ENCODE results near the gene CTDSPL.
"Not testable (repeated sequence)": the region's sequence is repeated elsewhere in the genome, so short reads cannot be mapped to it uniquely, and the experiment has no call there.

Gene CTDSPL

DNA sequence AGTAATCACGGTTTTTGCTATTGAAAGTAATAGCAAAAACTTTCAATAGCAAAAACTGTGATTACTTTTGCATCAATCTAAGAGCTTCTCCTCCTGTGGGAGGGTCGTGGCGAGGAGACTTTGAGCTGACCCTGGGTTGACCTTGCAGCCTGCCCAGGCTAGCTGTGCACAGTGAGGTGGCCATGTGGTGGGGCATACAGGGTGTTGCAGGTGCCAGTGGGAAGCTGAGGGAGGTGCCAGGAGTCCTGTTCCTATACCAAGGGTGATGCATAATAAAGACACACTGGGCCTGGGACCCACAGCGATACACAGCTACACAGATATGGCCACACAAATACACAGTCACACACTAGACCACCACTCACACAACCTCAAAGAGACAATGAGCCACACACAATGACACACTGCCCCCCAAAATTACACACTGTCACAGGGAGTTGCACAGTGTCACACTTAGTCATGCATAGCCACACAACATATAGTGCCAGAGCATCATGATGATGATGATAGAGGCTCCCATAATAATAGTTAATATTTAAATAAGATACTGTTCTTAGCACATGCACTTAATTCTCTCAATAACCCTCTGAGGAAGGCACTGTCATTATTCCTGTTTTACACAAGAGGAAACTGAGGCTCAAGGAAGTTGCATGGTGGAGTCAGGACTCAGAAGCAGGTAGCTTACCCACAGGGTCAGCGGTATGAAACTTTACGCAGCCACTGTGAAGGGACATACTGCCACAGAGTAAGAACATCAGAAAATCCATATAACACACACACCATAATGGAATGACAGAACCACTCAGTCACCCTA lies 161.4 kb downstream of the CTDSPL start:
- DNase-seq = peak; percentile 51

GRCh38 chr3:38026856-38027255 lies 165.2 kb downstream of the CTDSPL start:
- DNase-seq = no peak

- no peak for DNase-seq
Observed at GRCh38 chr3:38027466-38028465, 166.1 kb downstream of the CTDSPL start.

- no peak for DNase-seq
Observed at GRCh38 chr3:38028621-38029361, 167.1 kb downstream of the CTDSPL start.

DNA sequence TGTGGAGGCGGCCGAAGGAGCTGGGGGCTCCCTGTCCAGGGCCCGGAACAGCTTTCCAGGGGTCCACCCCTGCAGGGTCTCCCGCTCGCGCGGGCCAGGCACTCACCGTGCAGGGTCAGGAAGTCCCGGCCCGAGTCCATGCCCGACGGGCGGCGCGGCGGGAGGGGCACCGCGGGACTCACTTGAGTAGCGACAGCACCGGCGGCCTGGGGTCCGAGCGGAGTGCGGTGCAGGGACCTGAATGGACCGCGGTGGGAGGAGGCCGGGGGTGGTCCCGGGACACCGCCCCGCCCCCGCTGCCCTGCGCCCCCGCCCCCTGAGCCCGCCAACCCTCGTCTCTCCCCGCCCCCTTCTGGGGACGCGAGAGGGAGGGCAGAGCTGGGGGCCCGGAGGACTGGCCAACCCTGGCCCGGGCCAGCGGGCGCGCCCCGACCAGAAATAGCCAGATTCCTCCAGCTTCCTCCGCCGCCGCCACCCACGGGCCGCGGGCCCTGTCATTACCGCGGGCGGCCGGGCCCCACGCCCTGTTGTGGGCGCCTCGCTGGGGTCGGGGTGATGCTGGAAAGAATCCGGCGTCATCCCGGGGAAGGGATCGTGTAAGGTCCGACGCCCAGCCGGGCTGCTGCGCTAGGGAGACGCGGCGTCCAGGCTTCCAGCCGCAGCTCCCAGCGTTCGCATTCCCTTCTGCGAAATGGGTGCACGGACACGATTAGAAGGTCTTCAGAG lies 167.9 kb downstream of the CTDSPL start, which contains the start of gene PLCD1:
Gene PLCD1 (minus strand): TSS at position 243 of the 726 bp plus-strand sequence. CDS start 103 bp downstream, at position 140.
- no peak for DNase-seq

- no peak for DNase-seq
Observed at GRCh38 chr3:38030126-38031021, 168.7 kb downstream of the CTDSPL start.

DNA sequence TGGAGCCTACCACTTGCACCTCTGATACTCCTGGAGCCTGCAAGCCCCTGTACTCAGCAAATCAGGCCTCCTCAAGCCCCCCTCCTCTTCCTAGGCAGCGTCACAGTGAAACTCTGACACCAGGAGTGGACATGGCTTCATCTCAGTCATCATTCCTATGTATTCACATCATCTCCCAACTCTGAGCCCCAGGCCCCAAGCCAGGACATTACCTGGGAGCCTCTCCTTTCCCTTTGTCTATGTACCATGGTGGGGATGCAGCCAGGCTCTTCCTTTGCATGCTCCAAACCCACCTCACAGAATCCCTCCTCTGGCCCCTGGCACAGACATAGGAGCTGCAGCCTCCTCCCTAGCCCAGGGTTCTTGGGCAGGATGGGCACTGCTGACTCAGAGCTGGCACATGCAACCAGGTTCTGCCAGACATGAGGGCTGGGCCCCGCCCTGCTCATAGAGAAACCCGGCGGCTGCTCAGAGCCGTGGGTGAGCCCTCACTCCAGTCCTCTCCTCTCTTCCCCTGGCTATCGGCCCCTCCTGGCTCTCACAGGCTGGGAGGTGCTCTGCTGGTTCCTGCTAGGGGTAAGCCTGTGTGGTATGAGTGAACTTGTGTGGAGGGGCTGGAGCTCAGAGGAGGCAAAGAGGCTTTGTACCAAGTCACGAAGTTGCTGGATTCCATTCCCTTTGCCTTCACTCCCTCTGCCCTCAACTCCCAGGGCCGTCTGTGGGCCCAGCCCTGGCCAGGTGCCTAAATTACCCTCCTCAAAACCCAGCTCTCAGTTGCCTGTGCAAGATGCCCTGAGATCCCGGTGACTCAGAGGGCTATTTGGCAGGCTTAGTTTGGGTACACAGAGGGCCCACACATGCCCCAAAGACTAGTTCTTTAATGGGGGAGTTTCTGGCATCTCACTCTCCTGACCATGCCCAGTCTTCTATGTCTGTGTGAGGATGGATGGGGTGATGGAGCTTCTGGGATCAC lies 169.6 kb downstream of the CTDSPL start:
- no peak for DNase-seq

DNA sequence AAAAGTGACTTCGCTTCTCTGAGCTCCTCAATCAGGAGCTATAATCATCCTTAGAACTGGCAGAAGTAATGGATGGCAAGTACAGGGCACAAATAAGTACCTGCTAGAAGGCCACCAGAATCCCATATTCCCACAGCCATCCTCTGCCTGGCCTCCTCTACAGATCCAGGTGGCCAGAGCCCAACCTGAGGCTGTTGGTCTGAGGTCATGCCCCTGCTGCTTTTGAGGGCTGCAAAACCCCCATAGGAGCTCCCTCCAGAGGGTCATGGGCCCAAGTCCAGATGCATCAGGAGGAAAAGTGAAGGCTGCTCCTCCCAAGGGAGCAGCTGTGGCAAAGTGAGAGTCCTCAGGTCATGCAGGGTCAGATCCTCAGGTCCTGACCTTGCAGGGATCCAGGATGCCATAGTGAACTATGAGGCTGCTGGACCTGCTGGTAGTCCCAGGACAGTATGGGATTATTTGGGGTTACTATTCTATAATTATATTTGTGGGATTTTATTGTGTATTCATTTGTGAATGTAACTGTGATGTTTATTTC lies 170.7 kb downstream of the CTDSPL start:
- no peak for DNase-seq

- DNase-seq = not testable (repeated sequence)
Observed at GRCh38 chr3:38033586-38033985, 171.9 kb downstream of the CTDSPL start.

All from activated CD8-positive, alpha-beta memory T cell treated with anti-CD3 and anti-CD28 coated beads, Interleukin-2, amount 50 U/mL, for 48 hours (primary cell).